Epithelial cell of esophagus (primary cell): ENCODE data around the gene C1QTNF9B.

Experiments used
- DNase-seq: peaks from one replicate; pipeline ENCODE4 v3.0.0; 2010; ENCODE audit warnings: low read depth
- H3K4me3 ChIP-seq: 2 replicates; pipeline ENCODE4 v1.5.1; 2011; ENCODE audit warnings: mild to moderate bottlenecking, low read length, control low read depth
- CTCF ChIP-seq: IDR thresholded peaks from 2 replicates; pipeline ENCODE4 v1.5.1; 2011; ENCODE audit warnings: low read depth, mild to moderate bottlenecking, low read length, control low read depth, inconsistent platforms; ENCODE audit not compliant: insufficient read depth; ENCODE audit errors: missing control alignments

Gene C1QTNF9B

GRCh38 chr13:23848019-23848418 lies 49.3 kb downstream of the C1QTNF9B start:
- TF ChIP-seq CTCF, result no peak
- H3K4me3 ChIP-seq, result no peak overlapping the region
- DNase-seq, result no peak

GRCh38 chr13:23847497-23847896 lies 49.8 kb downstream of the C1QTNF9B start:
- H3K4me3 ChIP-seq, result no peak overlapping the region
- TF ChIP-seq CTCF, result no peak
- DNase-seq, result no peak

- no peak for TF ChIP-seq CTCF
- H3K4me3 ChIP-seq, result no peak overlapping the region
- DNase-seq, result no peak
These were observed 52.1 kb downstream of the C1QTNF9B start for GRCh38 chr13:23845105-23845725.

- H3K4me3 ChIP-seq, result no peak overlapping the region
- no peak for DNase-seq
- no peak for TF ChIP-seq CTCF
These were observed 53.2 kb downstream of the C1QTNF9B start for GRCh38 chr13:23844132-23844531.

- no peak overlapping the region for H3K4me3 ChIP-seq
- no peak for DNase-seq
- no peak for TF ChIP-seq CTCF
These were observed 53.9 kb downstream of the C1QTNF9B start for GRCh38 chr13:23843436-23843835.

GRCh38 chr13:23842406-23842805 lies 54.9 kb downstream of the C1QTNF9B start:
- no peak for DNase-seq
- H3K4me3 ChIP-seq, result no peak overlapping the region
- TF ChIP-seq CTCF, result no peak
